Tongue (tissue), 2 donors: Measurements from ENCODE around the gene PPP2R2C. TPM values are rescaled to one million over a fixed set of nuclear protein-coding genes. Genes with fewer than 3 reads are reported as not detected.

Experiments
- DNase-seq: peaks from one replicate; pipeline ENCODE4 v3.0.0-alpha.2; 2015
- total RNA-seq: library from RNA; depleted of rRNA; stranded (reverse); fragments of >200 nt; gene quantifications from one replicate; pipeline ENCODE4 v1.2.3, GENCODE V29; 2014

PPP2R2C gene
- total RNA-seq, 1 donor from 2014 or later: 8.8 TPM

DNA sequence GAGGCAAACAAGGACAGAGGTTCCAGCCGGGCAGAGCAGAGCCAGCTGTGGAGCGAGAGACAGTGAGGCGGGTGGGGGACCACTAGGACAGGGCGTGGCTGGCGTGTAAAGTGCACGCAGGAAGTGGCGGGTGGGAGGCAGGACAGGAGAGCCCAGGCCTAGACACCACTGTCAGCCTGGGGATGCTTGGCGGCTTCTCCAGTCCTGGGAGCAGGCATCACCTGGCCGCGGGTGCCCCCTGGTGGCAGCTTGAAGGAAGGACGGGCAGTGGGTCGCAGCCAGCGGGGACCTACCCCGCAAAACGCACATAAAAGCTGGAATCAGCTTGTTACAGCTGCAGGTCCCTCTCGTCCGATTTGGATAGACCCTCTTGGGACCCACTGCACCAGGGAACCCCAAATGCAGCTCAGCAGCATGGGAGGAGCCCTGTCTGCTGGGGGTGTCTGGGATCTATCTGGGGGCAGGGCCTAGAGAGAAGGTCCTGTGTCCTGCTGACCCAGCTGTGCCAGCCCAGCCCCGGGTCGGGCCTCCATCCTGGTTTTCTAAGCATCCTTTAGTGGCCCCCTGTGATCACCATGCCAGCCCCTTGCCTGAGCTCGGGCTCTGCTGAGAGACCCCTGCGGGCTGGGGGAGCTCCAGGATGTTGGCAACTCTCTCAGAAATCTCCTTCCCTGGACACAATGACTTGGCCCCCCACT, 145.0 kb downstream of the PPP2R2C start:
- DNase-seq: peak; percentile 90

- no peak for DNase-seq
Measured at GRCh38 chr4:6326312-6327060, 145.9 kb downstream of the PPP2R2C start.

DNA sequence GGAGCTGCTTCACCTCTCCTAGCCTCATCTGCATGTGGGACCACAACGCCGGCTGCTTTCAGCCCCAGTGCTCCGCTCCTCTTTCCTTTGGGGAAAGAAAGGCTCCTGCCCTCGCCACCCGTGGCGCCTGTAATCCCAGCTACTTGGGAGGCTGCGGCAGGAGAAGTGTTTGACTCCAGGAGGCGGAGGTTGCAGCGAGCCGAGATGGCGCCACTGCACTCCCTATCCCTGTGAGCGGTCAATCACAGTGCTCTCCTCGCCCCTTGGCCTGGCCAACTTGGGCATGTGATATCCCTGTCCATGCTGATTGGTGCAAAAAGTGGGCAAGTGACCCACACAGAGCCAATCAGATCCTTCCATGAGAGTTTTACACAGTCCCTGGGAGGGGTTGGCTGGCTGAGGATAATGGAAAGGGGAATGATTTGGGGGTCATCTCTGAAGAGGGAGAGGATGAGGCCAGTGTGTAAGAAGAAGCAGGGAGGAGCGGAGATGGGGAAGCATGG, 146.6 kb downstream of the PPP2R2C start:
- no peak for DNase-seq

DNA sequence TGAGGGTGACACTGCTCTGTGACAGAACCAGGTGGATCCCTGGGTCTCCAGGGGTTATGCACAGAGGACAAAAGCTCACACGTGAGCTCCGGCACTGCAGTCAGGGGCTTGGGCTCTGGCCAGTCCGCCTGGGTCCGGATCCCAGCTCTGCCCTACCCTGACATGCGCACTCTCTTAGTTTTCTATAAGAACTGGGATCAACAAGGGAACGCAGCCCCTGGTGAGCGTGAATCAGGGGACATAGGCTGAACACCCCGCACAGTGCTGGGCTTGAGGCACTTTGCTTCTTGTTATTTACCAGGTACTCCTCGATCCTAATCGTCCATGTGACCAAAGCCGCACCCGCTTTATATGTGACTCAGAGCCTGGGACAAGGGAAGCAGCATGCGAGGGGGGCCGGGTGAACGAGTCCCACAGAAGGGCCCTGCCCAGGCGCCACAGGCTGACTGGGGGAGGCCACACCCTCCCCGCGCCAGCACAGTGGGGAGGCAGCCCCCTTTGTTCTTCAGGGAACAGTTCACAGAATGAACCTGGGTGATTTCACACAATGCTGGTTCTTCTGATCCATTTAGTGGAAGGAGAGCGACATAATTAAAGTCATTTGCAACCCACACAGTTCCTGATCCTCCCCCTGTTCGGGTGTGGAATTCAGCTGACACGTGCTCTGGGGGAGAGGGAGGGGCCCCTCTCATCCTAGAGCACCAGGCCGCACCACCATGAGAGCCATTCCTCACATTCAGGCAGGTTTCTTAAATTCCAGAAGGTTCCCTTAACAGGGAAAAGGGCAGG, 147.2 kb downstream of the PPP2R2C start:
- DNase-seq: peak; percentile 37

GRCh38 chr4:6324461-6324998, 147.9 kb downstream of the PPP2R2C start:
- DNase-seq: no peak

GRCh38 chr4:6322761-6323566, 149.4 kb downstream of the PPP2R2C start:
- no peak for DNase-seq

DNA sequence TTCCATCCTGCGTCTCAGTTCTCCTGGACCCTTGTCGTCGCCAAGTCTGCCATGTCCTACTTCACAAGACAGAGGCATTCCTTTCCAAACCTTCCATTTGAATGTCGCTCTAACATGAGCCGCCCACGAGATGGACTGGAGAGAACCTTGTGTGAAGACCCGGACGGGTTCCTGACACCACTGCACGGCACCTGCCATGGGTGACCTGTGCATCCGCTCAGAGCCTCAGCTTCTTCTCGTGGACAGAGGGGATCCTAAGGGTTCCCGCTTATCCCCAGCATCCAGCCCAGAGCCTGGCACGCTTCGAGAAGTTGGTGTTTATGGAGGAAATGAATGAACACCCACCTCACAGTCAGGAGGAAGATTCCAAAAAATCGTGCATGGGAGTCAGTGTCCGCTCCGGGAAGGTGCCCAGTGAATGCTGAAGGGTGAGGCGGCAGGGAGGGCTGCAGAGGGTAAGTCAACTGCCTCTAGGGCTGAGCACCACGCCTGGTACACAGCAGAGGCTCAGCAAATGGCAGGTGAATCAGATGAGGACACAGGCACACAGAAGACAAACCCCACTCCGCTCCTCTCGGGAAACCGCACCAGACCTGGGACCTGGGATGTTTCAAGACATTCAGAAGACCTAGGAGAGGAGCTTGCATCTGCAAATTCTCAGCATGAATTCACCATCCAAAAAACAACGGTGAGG, 150.2 kb downstream of the PPP2R2C start:
- DNase-seq: no peak

- DNase-seq: no peak
Measured at GRCh38 chr4:6321361-6321760, 151.1 kb downstream of the PPP2R2C start.

DNA sequence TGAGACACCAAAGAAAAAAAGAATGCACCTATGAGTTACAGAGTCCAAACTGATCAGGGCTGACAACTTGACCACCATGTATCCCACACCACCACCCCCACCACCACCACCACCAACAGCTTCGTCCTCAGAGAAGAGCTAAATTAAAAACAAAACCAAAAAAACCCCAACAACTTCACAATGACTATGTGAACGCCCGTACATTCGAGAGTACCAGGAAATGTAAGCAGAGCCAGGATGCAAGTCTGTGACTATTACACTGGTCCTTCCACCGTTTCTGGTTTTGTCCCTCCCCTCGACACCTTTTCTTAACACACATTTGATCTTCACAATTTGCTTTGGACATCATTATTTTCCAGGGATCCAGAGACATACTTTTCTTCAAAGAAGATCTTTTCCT, 151.8 kb downstream of the PPP2R2C start:
- DNase-seq: no peak

GRCh38 chr4:6319530-6320150, 152.8 kb downstream of the PPP2R2C start:
- DNase-seq: no peak

DNA sequence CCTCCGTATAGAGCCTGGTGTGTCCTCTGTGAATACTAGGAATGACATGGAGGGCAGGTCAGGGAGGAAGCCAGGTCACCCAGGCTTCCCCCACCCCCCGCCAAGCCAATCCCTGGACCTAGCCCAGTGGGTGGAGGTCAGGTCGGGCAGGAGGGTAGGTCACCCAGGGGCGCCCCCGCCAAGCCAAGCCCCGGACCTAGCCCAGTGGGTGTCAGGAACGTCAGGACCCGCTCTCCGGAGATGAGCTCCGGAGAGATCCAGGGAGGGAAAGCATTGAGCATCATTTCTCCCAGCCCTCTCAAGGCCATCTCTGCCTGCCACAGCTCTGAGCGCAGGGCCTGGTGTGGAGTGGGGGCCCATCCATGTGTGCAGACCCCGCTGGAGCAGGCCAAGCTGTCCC, 154.2 kb downstream of the PPP2R2C start:
- no peak for DNase-seq

GRCh38 chr4:6316461-6317003, 155.9 kb downstream of the PPP2R2C start:
- no peak for DNase-seq

DNA sequence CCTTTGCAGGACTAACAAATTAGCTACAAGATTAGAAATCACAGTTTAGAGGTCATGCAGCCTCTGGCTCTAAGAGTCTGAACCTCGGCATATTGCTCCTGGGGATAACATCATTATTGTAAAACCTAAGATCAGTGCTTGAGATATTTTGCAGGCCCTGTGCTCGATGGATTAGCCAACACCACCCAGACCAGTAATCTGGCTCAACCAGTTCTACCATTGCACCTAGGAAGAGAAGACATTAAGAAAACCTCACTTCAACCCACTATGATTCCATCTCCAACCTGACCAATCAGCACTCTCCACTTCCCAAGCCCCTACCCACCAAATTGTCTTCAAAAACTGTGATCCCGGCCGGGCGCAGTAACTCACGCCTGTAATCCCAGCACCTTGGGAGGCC, 159.2 kb downstream of the PPP2R2C start:
- DNase-seq: no peak

DNA sequence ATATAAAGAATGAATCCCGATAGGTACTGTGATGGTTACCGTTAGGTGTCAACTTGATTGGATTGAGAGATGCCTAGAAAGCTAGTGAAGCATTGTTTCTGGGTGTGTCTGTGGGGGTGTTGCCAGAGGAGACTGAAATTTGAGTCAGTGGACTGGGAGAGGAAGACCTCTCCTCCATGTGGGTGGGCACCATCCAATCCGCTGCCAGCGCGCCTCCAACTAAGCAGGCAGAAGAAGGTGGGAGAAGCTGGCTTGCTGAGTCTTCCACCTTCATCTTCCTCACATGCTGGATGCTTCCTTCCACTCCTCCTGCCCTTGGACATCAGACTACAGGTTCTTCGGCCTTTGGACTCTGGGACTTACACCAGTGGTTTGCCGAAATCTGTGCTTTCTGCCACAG, 162.6 kb downstream of the PPP2R2C start:
- DNase-seq: no peak

DNA sequence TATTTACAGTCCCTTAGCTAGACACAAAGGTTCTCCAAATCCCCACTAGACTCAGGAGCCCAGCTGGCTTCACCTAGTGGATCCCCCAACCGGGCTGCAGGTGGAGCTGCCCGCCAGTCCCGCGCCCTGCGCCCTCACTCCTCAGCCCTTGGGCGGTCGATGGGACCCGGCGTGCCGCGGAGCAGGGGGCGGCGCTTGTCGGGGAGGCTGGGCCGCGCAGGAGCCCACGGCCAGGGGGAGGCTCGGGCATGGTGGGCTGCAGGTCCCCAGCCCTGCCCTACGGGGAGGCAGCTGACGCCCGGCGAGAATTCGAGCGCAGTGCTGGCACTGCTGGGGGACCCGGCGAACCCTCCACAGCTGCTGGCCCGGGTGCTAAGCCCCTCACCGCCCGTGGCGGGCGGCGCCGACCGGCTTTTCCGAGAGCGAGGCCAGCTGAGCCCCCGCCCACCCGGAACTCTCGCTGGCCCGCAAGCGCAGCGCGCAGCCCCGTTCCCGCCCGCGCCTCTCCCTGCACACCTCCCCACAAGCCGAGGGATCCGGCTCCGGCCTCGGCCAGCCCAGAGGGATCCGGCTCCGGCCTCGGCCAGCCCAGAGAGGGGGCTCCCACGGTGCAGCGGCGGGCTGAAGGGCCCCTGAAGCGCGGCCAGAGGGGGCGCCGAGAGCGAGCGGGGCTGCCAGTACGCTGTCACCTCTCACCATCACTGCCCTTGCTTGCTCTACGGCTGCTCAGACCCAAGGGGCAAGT, 163.3 kb downstream of the PPP2R2C start:
- peak; percentile 66 for DNase-seq

- DNase-seq: no peak
Measured at GRCh38 chr4:6307891-6308290, 164.5 kb downstream of the PPP2R2C start.

- no peak for DNase-seq
Measured at GRCh38 chr4:6307230-6307629, 165.2 kb downstream of the PPP2R2C start.

DNA sequence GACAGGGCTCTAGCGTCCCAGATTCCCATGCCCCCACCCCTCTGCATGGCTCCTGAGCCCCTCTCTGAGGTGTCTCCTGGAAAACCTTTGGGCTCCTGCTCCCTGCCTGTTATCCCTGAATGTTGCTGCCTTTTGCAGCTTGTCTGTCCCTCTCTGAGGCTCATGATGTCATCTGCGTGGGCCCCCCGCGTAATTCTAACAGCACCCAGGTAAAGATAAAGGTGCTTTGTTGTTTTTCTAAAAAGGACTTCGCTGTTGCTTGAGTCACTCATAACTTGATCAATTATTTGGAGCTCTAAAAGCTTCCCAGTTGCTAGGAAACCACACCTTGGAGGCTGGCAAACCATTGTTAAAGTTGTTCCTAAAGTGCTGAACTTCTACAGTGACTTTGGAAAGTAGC, 166.1 kb downstream of the PPP2R2C start:
- no peak for DNase-seq

DNA sequence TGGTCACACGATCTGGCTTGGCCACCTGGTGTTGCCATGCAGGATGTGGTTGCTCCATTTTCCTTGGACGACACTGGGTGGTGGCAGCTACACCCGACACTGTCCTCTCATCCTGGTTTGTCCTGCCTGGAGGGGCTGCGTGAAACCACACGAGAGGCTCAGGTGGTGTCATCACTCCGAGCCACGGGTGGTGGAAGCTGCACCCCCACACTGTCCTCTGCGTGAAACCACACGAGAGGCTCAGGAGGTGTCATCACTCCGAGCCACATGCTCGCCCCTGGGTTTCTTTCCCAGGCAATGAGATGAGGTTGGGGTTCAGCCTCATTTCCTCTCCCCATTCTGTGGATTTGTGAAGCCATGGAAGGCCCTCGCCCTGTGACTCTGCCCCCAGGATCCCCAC, 168.5 kb downstream of the PPP2R2C start:
- DNase-seq: no peak

- no peak for DNase-seq
Measured at GRCh38 chr4:6302869-6303268, 169.5 kb downstream of the PPP2R2C start.
